Measurements from ENCODE around the gene ATG5.

DNA sequence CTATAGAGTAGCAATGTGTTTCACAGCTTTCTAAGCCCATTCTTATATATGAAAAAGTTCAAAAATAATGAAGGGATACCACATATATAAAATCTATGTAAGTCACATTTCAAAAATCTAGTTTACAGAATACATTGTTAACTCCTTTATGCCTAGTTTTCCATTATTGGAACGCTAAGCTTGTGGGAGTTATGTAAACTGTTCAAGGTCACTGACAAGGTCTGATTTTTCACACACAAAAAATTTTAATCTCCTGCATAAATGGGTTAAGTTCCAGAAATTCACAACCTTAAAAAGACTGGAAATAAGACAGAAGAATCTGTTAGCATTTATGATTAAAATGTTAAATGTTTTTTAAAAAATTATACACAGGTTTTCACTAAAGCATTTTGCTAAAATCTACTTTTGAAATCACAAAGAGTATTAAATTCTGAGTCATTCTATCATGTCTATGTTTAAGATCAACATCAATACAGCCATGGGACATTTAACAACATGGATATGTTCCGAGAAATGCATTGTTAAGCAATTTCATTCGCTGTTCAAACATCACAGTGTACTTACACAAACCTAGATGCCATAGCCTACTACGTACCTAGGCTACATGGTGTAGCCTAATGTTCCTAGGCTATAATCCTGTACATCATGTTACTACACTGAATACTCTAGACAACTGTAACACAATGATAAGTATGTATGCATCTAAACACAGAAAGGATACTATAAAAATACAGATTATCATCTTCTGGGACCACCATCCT, 25.4 kb downstream of the ATG5 start:
- TF ChIP-seq, protein P1, sequence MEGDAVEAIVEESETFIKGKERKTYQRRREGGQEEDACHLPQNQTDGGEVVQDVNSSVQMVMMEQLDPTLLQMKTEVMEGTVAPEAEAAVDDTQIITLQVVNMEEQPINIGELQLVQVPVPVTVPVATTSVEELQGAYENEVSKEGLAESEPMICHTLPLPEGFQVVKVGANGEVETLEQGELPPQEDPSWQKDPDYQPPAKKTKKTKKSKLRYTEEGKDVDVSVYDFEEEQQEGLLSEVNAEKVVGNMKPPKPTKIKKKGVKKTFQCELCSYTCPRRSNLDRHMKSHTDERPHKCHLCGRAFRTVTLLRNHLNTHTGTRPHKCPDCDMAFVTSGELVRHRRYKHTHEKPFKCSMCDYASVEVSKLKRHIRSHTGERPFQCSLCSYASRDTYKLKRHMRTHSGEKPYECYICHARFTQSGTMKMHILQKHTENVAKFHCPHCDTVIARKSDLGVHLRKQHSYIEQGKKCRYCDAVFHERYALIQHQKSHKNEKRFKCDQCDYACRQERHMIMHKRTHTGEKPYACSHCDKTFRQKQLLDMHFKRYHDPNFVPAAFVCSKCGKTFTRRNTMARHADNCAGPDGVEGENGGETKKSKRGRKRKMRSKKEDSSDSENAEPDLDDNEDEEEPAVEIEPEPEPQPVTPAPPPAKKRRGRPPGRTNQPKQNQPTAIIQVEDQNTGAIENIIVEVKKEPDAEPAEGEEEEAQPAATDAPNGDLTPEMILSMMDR (conservative IDR thresholded peaks at IDR 0.05), result no peak
- TF ChIP-seq ZFX (IDR thresholded peaks at IDR 0.05), result no peak

Measured in C4-2B (cell line).